T-helper 2 cell treated with Interferon-gamma antibody and Interleukin-4, amounts not matched to agents 100 ng/mL and 5 ng/mL, for 36 hours (primary cell): Measurements from ENCODE around the gene SH2D6. TPM values are rescaled to one million over a fixed set of nuclear protein-coding genes. Genes with fewer than 3 reads are reported as not detected.
"Not testable (repeated sequence)": the region's sequence is repeated elsewhere in the genome, so short reads cannot be mapped to it uniquely, and the experiment has no call there.

Source experiments
- intact Hi-C: fragments of 100-400 bp; cut with micrococcal nuclease; formaldehyde crosslinking; loops from one replicate; pipeline ENCODE4 v1.15.1; 2023
- total RNA-seq: library from RNA; stranded (reverse); gene quantifications from 2 replicates; pipeline ENCODE4 v1.2.3, GENCODE V29; 2022

The SH2D6 gene
- total RNA-seq, 1 donor from 2014 or later = 0.52 TPM

DNA sequence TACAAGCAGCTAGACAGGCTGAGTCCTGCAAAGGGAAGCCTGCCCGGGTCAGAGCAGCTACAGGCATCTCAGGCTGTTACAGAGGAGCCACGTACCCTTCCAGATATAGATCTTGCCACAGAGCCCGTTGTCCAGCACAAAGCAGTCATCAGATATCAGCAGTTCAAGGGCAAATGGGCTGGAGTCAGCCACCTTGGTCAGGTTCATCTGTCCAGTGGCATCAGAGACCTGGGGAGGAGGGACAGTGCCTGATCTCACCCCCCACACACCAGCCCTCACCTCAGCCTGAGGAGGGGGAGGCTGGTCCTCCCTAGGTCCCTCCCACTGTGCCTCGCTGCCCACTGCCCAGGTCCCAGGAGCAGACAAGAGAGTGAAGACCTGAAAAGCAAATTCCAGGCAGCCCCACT is 20.6 kb upstream of the SH2D6 start:
- intact Hi-C loops = no loop called here

DNA sequence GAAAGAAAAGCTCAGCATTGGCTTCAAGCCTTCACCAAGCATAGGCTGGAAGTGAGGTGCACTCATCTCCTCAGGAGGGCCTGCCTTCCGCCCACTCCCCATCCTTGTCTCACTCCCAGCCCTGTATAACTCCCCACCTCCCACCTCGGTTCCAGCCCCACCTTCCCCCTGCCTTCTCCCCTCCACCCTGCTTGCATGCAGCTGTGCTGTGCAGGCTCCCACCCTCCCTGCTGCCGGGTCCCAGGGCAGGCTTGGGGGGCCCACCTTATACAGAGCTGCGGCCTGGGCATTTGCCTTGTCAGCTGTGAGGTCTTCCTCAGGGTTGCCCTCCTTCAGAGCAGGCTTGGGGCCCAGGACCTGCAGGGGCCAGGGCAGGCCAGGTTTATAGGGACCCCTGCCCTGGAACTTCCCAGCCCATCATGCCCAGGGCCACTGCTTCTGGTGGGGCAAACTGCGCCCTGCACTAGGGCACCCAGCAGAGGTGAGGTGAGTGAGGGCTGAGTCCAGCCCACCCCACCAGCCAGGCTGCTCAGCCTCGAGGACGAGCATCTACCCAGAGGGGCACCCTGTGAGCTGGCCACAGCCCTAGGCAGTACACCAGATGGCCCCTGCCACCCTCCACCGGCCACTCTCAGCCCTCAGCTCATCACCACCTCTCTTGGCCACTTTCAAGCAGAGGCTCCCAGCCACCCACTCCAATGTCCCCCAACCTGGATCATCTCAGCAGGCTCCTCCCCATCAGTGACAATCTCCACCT is 19.9 kb upstream of the SH2D6 start:
- intact Hi-C loops = no loop called here

DNA sequence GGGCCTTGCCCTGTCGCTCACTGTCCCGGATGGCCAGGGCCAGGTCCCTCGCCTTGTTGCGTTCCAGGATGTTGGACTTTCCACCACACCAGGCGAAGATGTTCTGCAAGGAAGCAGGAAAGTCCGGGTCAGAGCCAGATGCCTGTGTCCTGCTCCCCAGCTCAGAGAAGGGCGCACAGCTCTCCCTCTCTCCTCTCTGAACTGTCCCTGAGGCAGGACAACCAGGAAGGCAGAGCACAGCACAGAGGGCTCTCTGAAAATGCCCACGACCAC is 19.4 kb upstream of the SH2D6 start:
- intact Hi-C loops = no loop called here

DNA sequence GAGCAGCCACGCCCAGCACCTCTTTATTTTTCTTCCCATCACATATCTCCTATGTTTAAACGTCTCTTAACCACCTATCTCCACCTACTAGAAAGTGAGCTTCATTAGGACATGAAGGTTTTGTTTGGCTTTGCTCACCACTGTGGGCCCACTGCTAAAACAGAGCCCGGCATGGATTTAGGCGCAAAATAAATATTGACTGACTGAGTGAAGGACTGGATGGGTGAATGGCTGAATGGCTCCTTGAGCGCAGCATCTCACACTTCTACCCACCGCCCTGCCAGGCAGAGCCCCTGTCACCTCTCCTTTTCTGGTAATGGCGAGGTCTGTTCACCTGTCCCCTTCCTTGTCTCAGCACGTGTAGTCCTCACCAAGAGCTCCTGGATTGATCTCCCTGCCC is 18.5 kb upstream of the SH2D6 start:
- intact Hi-C loops = no loop called here

DNA sequence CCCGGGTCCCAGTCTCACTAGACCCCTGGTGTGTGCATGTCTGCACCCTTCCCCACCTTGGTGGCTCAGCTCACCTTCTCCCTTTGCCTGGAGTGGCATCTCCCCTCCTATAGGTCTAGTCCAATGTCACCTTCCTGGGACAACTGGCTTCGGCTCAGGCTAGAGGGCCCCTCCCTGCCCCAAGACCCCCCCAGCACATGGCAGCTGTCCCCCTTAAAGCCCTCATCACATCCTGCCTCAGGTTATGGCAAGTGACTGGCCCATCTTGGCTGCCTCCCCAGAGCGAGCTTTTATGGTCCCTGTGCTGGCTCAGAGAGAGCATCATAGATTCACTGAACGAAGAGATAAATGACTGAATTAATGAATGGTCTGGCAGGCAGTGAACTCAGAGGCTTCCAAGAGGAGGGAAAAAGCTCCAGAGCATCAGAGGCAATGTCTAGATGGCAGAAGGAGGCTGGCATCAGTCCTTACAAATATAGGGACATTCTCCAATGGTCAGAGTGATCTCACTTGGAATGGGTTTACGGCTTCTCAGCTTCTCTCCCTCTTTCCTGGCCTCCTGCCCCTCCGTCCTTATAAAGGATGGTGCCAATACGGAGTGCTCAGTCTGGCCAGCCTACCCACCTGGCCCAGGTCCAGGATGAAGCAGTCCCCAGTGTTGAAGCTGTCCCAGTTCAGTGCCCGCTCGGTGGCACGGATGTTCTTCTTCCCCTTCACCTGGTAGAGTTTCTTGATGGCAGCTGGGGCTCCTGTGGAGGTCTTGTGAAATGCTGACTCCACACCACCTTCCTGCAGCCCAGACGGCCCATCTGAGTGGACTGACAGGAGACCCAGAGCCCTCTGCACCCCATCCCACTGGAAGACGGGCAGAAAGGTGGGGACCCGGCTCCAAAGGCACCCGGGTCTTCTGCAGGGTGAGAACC is 17.7 kb upstream of the SH2D6 start:
- intact Hi-C loops = no loop called here

DNA sequence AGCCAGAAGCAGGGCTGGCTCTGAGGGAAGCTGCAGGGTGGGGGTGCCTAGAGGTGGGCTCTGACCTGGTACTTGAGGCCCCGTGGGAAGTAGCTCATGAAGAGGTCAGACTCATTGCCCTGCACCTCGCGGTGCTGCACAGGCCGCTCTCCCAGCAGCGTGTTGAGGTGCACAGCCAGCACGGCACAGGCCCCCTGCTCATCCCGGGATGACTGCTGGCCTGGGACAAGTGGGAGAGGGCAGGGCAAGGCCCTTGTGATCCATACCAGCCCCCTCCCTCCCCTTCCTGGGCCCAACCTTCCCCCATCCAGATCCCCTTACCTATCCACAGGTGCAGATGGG is 17.1 kb upstream of the SH2D6 start:
- intact Hi-C loops = no loop called here

DNA sequence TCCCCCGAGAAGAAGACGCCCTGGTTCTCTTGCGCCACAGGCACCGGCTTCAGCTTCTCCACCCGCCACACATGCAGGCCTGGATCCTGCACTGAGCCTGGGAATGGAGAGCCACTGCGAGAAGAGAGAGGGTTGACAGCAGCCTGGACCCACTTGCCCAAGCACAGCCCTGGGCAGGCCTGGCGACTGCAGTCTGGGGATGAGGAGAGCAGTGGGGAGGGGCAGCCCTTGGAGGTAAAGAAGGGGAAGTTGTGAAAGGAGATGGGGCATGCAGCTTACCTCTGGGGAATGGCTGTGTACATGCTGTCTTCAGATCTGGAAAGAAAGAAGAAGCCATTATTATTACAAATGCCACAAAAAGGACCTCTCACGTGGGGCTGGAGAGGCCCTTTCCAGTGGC is 16.7 kb upstream of the SH2D6 start:
- intact Hi-C loops = no loop called here

DNA sequence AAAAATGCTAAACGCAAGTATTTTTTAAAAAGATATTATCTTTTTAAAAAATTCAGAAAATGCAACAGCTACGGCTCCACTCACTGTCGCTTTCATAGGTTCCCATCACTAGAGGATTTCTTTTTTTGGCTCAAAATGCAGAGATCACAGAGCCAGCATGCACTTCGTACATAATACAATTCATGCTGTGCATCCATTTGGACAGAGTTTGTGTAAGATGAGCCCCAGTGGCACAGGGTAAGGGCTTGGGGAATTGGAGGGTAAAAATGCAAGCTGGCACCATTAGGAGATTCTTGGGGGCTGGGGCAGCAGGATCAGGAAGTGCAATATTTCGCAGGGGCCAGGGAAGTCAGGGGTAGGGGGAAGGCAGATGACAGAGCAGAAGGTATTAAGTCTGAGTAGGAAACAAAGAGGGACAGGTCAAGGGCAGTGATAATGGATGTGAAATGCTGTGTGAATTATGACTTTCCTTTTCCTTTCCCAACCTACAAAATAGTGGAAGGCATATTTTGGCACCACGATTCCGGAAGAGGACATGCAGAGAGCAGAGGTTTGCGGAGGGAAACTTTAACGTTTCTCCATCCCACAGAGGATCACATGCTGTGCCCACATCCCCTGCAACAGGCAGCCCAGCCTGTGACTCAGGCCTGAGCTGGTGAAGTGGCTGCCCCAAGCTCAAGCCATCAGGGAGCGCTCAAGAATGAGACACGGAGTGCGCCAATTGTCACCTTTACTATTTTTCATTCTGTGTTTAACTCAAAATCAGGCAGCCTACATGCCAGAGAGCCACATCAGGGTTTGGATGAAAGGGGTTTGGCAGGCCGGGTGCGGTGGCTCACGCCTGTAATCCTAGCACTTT is 13.1 kb upstream of the SH2D6 start:
- intact Hi-C loops = no loop called here

DNA sequence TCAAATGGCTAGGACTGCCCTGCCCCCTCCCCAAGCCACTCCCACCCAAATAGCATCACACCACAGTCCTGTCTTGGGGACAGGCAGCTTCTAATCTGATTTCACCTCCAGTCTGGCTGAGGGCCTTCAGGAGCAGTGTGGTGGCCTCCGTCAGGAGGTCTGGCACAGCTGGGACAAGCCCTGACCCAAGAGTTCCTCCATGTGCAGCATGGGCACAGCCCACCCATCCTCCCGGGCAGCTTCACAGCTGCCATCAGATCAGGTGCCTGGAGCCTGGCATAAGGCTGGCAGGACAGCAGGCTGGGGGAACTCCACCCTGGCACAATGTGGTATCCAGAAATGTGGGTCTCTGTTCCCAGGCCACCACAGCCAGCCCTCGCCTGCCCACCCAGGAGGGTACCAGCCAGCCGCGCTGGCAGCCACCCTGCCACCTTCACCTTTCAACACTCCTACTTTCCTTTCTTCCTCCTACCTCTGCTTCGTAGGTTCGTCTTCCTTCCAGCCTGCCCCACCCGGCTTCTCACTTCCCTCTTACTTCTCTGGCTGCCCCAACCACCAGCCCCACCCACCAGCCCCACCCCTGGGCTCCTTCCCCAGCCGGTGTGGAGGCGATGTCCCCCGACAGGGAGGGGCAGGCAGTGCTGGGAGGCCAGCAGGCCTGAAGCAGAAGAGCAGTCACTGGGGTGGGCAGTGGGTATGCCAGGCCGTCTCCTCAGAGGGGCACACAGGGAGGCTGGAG is 8.5 kb upstream of the SH2D6 start, which contains the start of gene CAPG:
CAPG (minus strand) TSS at position 522 of the 739 bp plus-strand sequence. CDS start 8,221 bp downstream, outside the sequence.
- intact Hi-C loops = loop anchor here (2.0 kb wide), 2 partner anchors 55 to 83 kb away; partner anchors contain the start of genes ELMOD3, RETSAT and TGOLN2

DNA sequence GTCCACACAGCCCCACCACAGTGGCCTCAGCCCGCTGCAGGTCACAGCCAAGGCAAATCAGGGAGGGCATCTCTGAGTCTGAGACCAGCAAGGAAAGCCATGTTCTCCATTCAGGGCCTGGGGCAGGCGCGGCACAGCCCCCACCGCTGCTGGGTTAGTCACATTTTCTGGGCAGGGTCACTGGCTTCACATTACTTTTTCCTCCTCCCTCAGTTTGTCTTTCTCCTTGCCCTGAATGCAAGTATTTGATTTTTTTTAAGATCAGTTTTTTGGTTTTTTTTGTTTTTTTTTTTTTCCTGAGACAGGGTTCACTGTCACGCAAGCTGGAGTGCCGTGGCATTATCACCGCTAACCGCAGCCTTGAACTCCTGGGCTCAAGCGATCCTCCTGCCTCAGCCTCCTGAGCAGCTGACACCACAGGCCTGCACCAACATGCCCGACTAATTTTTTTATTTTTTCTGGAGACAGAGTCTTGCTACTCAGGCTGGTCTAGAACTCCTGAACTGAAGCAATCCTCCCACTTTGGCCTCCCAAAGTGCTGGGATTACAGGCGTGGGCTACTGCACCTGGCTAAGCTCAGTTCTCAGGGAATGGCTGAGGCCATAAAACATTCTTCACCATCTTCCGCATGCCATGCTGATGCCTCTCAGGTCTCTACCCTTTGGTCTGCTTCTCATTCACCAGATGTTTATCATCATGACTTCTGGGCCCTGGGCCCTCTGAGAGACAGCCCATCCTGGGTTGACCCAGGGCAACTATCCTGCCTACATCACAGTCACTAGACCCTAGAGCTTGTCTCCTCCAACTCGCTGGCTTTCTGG is 7.7 kb upstream of the SH2D6 start:
- intact Hi-C loops = no loop called here

DNA sequence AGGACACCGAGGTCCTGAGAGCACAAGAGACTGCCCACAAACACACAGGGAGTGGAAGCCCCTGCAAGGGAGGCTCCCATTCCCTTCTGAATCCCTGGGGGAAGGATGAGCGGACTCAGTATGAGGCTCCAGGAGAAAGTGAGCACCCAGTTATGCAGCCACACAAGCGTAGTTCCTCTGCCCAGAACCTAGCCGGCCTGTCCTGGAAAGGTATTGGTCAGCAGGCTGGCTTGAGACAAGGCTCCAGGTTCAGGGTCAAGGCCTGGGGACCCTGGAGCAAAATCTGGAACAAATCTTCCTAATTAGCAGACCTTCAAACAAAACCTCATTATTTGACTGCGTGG is 7.1 kb upstream of the SH2D6 start:
- intact Hi-C loops = no loop called here

DNA sequence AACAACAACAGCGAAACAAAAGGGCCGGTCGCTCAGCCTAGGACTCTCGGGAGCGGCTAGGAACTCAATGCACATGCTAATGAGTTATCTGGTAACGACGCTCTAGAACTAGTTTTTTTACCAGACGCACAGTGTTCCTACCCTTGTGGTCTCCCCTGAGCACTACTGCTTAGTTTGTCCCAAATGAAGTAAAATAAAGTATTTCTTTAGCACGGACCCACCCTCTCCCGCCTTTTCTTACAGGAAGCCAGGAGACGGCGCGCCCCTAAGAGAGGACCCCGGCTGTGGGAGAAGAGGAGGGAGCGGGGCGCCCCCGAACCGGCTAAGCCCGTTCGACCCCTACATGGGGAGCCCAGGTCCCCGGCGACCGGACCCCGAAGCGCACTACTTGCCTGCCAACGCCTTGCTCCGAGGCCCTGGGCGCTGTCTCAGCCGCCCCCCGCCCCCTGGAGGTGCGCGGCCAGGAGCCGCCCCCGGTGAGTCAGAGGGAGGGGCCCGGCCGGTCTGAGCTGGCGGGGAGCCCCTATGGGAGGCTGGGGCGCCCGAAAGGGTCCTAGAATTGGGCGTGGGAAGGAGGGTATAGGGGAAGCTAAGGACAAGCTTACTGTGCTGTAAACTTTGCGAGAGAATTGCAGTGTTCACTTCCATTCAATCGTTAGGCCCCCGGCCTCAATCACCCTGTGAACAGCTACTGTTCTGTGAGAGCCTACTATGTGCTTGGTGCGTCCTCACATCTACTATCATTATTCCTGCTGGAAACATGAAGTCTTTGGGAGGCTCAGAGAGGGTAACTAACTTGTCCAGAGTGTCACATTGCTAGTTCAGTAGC is 4.7 kb upstream of the SH2D6 start:
- intact Hi-C loops = no loop called here

DNA sequence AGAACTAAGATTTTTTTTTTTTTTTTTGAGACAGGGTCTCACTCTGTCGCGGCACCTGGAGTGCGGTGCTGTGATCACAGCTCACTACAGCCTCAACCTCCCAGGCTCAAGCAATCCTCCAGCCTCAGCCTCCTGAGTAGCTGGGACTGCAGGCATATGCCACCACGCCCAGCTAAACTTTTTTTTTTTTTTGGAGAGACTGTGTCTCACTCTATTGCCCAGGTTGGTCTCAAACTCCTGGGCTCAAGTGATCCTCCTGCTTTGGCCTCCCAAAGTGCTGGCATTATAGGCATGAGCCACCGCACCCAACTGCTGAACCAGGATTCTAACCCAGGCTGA is 4.1 kb upstream of the SH2D6 start:
- intact Hi-C loops = not testable (repeated sequence)

DNA sequence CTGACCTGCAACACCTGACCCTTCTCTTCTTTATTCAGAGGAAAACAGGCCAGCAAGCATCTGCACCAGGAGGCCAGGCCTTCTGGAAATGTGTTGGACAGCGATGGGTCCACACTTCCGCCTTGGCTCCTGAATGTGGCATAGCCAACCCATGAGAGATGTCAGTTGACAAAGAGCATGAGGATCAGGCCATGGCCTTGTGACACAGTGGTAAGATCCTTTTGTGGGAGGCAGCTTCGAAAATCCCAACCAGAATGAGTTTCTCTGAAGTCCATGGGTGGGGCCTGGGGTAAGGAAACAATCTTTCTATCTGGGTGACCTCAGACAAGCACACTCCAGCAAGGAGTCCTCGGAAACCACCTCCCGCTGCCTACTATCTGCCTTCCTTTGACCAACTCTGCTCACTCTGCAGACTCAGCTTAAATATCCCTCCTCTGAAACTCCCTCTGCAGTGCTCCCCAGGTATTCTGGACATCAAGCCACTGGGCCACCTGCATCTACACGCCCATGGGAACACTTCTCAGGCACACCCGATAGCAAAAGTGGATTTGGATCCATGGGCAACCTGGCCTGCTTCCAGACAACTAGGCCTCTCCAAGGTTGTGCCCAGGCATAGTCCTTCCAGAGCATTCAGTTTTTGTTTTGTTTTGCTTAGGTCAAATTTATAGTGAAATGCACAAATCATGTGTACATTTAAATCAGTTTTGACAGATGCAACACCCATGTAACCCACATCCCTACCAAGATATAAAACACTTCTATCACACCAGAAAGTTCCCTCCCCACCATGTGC is 3.6 kb upstream of the SH2D6 start:
- intact Hi-C loops = no loop called here

DNA sequence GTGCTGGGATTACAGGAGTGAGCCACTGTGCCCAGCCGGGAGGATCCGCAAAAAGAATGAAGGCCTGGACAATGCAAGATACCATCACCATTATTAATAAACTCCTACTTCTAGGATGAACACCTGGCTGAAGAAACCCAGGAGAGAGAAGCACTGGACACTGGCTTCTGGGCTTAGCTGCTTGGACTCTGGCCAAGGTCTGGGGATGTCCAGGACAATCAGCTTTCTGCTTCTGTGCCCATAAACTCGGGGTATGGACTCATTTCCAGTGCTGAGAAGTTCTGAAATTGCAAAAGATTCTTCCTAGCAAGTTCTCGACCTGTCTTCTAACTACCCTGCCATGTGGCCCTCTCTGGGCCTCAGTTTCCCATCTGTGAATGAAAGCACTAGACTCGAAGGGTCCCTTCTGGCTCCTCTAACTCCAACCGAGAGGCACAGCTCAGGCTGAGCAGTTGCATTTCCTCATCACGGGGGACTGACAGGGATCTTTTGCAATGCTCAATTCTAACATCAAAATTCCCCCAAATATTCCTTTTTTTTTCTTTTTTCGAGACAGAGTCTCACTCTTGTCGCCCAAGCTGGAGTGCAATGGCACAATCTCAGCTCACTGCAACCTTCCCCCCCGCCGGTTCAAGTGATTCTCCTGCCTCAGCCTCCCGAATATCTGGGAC is 2.4 kb upstream of the SH2D6 start:
- intact Hi-C loops = no loop called here

DNA sequence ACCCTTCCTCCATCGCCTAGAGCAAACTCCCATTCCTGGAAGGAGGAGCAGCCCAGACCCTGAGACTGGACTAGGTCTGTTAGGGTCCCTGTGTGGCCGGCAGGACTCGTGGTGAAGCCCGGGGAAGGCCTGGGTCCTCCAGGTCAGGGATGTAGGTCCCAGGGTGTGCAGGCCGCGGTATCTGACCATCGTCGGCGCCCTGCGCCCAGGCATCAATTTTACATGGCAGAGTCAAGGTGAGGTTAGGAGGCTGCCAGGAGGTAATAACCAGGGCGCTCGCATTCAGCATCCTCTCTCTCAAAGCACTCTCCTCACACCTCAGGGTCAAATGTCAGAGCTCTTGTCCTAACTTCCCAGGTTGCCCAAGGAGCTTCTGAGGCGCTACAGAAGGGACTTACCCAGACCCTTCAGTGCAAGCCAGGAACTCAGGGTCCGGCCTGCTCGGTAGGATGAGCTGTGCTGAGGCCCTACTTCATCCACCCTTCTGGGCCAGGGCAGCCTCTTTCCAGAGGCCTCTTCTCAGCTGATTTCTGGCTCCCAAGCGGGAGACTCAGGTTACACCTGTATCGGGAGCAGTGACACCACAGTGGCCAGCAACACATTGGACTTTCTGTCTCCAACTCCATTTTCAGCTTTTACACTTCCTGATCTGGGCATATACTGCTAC is 628 bp downstream of the SH2D6 start:
- intact Hi-C loops = loop anchor here (2.0 kb wide), 1 partner anchor 28 kb away; no protein-coding TSS in a partner anchor

DNA sequence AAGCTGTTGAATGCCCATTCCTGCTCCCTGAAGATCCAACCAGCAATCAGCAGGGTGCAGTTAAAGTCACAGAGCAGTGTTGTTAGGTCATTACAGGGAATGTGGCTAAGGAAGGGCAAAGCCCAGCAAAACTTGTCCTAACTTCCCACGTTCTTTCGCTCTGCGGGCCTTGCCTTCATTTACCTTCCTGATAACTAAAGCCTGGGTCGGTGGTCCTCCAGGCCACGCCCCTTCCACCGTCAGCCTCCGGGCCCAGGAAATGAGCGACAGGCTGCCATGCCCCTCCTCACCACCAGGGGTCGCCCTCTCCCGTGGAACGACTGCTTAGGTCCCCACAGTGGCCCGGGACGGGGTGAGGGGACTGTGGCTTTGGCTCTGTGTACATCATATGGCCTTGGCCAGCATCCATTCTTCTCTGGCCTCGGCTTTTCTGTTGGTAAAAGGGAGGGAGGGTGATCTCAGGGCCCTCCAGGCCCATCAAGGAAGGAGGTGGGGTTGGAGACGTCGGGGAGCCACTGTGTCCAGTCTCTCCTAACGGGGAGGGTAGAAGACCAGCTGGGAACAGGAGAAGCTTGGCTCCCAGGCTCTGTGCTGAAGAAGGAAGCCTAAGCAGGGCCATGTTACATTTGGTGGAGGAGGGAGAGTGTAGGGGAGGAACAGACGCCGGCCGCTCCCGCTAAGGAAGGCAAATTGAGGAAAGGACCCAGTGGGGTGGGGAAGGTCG is 2.2 kb downstream of the SH2D6 start:
- intact Hi-C loops = loop anchor here (1.0 kb wide), 3 partner anchors 17 to 132 kb away; partner anchors contain the start of gene MAT2A
